Esophagus squamous epithelium (tissue), 5 donors: ENCODE results near the gene TRIM40. TPM values are rescaled to one million over a fixed set of nuclear protein-coding genes. Genes with fewer than 3 reads are reported as not detected.

Experiments used
- DNase-seq: peaks from one replicate; lab custom pipeline; 2025; lab: John Stamatoyannopoulos, UW
- H3K27ac ChIP-seq, 4 donors: fragments of 200-600 bp; sonication (generic); one replicate each; pipeline ENCODE4 v1.5.1; 2016 to 2019; ENCODE audit warnings: mild to moderate bottlenecking in 1 of 4
- H3K27me3 ChIP-seq, 4 donors: fragments of 200-600 bp; sonication (generic); 1 replicate in 3 of 4; 2 replicates in 1 of 4; pipeline versions ENCODE4 v1.5.1 to v1.6.0; 2017 to 2021; ENCODE audit warnings: antibody characterized with exemption in 1 of 4
- H3K36me3 ChIP-seq, 3 donors: fragments of 200-600 bp; sonication (generic); one replicate each; pipeline ENCODE4 v1.5.1; 2016 to 2019
- H3K4me1 ChIP-seq, 3 donors: fragments of 200-600 bp; sonication (generic); one replicate each; pipeline ENCODE4 v1.5.1; 2017 to 2019
- H3K4me3 ChIP-seq, 4 donors: fragments of 200-600 bp; sonication (generic); 1 replicate in 3 of 4; 2 replicates in 1 of 4; pipeline ENCODE4 v1.5.1; 2016 to 2019; ENCODE audit warnings: mild to moderate bottlenecking in 2 of 4, moderate library complexity in 1 of 4
- H3K9me3 ChIP-seq, 3 donors: fragments of 200-600 bp; sonication (generic); one replicate each; pipeline ENCODE4 v1.5.1; 2016 to 2019
- POLR2A ChIP-seq, 4 donors: fragments of 450-650 bp; IDR thresholded peaks; one replicate each; pipeline ENCODE4 v1.6.1; 2017; ENCODE audit warnings: antibody characterized with exemption in 4 of 4, mild to moderate bottlenecking in 4 of 4, moderate library complexity in 3 of 4
- WGBS, 2 donors: methylation state at CpG; one replicate each; pipeline ENCODE4 v1.1.5; 2018; 5-methylcytosine and 5-hydroxymethylcytosine counted together
- intact Hi-C: fragments of 100-400 bp; cut with DNase I; formaldehyde crosslinking; loops from one replicate; pipeline ENCODE4 v1.15.0; 2022
- total RNA-seq, 4 donors: library from RNA; depleted of rRNA; stranded (reverse); fragments of >200 nt; gene quantifications; one replicate each; pipeline ENCODE4 v1.1.0, GENCODE V29; 2016
- TF ChIP-seq, protein P1 (sequence below), 6 experiments: fragments of 450-650 bp in 4 of 6; fragments of 200-600 bp in 2 of 6; sonication (generic) in 2 of 6; IDR thresholded peaks; one replicate each; pipeline ENCODE4 v1.5.1; 2016 to 2019; ENCODE audit warnings: antibody characterized with exemption in 6 of 6, mild to moderate bottlenecking in 4 of 6, moderate library complexity in 4 of 6
- donor health status: DM: yes; HTN: yes; CAD: no.

The TRIM40 gene
- total RNA-seq, 4 donors from 2014 or later, result not detected

DNA sequence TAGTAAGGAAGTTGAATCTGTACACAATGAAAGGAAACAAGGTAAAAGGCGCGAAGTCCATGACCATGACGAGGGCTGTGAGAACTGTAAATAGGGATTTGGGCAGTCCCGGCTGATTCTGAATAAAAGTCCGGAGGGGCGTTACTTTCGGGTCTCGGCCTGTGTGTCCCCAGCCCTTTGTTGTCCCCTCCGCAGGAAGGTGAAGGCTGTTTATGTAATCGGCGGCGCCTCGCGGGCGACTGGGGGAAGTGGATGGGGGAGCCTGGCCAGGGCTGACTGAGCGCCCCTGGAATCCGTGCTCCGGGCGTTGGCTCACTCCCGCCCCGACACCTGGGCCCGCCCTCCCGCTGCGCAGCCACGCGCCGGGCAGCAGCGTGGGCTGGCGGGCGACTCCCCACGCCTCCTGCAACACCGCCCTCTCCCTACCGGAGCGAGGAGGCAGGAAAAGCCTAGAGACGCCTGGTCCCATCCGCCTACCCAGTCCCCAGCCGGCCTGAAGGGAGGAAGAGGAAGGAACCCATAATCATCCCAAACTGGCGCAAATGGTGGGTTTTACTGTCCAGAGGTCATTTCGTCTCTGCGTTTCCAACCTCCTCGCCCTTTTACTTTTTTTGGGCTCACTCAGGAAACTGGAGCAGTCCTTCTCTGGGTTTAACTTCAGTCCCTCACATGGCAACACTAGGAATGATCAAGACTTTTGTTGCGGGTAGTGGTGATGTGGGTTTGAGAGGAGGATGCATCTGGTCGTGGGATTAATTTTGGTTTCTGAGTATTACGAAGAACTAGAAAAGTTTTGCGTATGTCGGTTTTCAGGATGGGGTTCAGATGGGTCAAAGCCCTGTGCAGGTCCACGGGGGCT is 35.1 kb upstream of the TRIM40 start:
- Histone ChIP-seq H3K27ac (peak overlapping the region; percentile 83 to 93 (median 87)), H3K27me3 (peaks cover 0 to 76% (median 0%) of the 10 kb centered on the region in 4 donors), H3K4me1 (peaks cover 22 to 42% (median 27%) of the 10 kb centered on the region in 3 donors), H3K9me3 (no peaks in the 10 kb centered on the region), H3K36me3 (no peaks in the 10 kb centered on the region), H3K4me3 (peak overlapping the region; percentile 27 to 66 (median 48))
- WGBS, 2 donors, result 1 to 3% methylated on average over 18 to 25 of the region's 47 CpGs
- intact Hi-C loops, result no loop called here
- peak in 2 of 4 donors; percentile 22 to 36 for TF ChIP-seq POLR2A (IDR thresholded peaks at IDR 0.05)
- TF ChIP-seq, protein P1, sequence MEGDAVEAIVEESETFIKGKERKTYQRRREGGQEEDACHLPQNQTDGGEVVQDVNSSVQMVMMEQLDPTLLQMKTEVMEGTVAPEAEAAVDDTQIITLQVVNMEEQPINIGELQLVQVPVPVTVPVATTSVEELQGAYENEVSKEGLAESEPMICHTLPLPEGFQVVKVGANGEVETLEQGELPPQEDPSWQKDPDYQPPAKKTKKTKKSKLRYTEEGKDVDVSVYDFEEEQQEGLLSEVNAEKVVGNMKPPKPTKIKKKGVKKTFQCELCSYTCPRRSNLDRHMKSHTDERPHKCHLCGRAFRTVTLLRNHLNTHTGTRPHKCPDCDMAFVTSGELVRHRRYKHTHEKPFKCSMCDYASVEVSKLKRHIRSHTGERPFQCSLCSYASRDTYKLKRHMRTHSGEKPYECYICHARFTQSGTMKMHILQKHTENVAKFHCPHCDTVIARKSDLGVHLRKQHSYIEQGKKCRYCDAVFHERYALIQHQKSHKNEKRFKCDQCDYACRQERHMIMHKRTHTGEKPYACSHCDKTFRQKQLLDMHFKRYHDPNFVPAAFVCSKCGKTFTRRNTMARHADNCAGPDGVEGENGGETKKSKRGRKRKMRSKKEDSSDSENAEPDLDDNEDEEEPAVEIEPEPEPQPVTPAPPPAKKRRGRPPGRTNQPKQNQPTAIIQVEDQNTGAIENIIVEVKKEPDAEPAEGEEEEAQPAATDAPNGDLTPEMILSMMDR (IDR thresholded peaks at IDR 0.05), result peak in 2 of 6 experiments; percentile 24 to 26
- no peak for DNase-seq

DNA sequence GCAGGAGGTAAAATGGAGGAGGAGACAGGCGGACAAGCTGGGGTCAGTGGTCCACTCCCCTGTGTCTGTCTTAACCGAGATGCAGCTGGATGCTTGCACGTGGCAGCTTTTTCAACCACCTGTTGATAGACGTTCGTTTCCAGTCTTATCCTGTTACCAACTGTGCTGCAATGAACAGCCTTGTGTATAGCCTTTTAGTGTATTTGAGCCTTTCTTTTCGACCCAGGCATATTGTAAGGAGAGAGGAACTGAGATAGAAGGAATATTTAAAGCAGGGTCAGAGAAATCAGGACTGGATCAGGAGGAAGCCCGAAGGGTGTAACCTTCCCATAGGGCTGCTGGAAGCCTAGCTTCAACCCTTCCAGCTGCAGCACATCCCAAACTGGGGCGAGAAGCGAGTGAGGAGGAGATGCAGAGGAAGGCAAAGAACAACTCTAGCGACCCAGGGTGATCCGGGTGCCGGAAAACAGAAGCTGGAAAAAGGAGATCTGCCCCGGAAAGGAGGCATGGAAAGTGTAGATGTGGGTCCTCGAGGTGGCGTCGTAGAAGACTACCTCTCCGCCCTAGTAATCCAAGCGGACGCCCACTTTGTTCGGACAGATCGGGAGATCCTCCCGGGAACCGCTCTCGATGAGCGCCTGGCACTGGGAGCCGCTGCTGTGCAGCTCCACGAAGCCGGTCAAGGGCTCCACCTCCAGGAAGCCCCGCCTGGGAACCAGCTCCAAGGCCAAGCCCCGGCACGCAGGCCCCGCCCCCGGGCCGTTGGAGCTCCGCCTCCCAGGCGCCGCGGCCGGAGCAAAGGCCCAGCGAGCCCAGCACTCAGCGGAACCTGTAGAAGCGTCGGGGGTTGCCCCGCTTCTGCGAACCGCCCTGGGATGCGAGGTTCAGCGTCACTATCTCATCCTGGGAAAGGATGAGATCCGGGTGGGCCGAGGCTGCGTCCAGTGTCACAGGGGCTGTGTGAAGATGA is 34.2 kb upstream of the TRIM40 start:
- no peaks in the 10 kb centered on the region for H3K9me3 ChIP-seq
- peaks cover 0 to 76% (median 0%) of the 10 kb centered on the region in 4 donors for H3K27me3 ChIP-seq
- DNase-seq, result peak; percentile 20
- TF ChIP-seq POLR2A (IDR thresholded peaks at IDR 0.05), result peak in 2 of 4 donors; percentile 50 to 83
- TF ChIP-seq, protein P1 (IDR thresholded peaks at IDR 0.05), result peak in 2 of 6 experiments; percentile 13 to 23
- WGBS, 2 donors, result 1 to 3% methylated on average over 19 to 21 of the region's 51 CpGs
- intact Hi-C loops, result no loop called here
- peak overlapping the region; percentile 27 to 66 (median 48) for H3K4me3 ChIP-seq
- H3K36me3 ChIP-seq, result no peaks in the 10 kb centered on the region
- H3K4me1 ChIP-seq, result peaks cover 22 to 42% (median 27%) of the 10 kb centered on the region in 3 donors
- H3K27ac ChIP-seq, result peak overlapping the region; percentile 83 to 93 (median 87)

DNA sequence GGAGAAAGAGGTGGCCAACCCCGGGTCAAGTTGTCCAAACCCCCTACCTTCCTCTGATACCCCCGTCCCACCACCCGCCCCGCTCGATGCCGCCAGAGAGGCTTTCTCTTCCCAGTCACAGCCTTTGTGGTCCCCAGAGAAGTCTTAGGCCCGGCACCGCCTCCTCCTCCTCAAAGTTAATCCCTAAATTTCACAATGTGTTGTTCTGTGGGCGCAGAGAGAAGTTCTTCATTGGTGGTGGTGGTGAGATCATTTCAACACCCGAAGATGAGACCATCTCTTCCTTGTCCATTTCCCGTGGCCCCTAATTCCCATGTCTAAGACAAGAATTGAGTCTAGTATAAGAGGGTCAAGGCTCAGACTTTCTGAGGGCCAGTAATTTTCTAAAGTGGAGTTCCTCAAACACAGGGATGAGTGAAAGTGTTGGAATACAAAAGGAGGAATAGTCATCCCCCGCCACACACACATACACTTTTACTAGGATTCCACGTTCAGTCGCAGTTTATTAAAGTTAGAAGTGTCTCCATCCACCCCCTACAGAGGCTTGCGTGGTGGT is 33.4 kb upstream of the TRIM40 start:
- Histone ChIP-seq H3K4me3 (peak overlapping the region; percentile 27 to 66 (median 48)), H3K4me1 (peaks cover 22 to 42% (median 27%) of the 10 kb centered on the region in 3 donors), H3K27ac (peak overlapping the region; percentile 83 to 93 (median 87)), H3K27me3 (peaks cover 0 to 76% (median 0%) of the 10 kb centered on the region in 4 donors), H3K36me3 (no peaks in the 10 kb centered on the region), H3K9me3 (no peaks in the 10 kb centered on the region)
- no peak for TF ChIP-seq POLR2A (IDR thresholded peaks at IDR 0.05)
- 26 to 30% methylated on average over 9 to 15 of the region's 15 CpGs for WGBS, 2 donors
- no peak for DNase-seq
- intact Hi-C loops, result no loop called here

DNA sequence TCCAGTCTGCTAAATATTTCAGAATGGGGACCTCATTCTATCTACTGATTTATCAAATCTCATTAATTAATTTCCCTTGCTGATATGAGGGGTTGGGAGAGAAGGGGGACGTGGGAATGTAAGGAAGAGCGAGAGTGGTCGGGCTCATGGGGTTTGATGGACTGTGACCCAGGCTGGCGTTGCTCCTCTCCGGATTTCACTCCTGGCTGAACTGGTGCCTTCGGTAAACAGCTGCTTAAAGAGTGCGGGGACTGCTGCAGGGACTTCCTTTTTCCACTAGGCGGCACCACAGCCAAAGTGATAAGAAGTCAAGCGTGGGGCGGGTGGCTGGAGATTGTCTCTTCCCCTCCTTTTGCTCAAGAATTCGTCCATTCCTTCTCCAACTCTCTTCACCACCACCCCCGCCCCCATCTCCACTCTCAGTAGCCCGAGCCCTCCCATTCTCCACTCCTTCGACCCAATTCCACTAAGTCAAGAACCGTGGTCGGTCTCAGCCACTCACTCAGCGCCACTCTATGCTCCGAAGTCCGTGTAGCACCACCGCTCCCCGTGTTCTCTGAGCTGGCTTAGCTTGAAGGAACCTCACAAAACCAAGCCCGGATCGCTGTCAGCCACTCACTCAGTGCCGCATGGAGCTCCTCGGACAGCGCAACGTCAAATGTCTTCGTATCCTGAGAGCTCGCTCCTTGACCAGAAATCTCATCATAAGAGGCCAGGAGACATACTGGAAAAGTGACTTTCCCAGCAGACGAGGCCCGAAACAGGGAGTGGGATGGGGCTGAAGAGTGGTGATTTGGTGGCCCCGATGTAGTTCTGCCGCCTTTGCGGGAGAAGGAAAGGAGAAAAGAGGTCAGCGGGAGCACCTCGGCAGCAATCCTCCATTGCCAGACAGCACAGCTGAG is 32.7 kb upstream of the TRIM40 start:
- 4 to 5% methylated on average over 31 of the region's 36 CpGs for WGBS, 2 donors
- H3K27ac ChIP-seq, result peak overlapping the region; percentile 83 to 93 (median 87)
- H3K4me1 ChIP-seq, result peaks cover 22 to 42% (median 27%) of the 10 kb centered on the region in 3 donors
- peak overlapping the region; percentile 27 to 66 (median 48) for H3K4me3 ChIP-seq
- H3K9me3 ChIP-seq, result no peaks in the 10 kb centered on the region
- intact Hi-C loops, result no loop called here
- H3K36me3 ChIP-seq, result no peaks in the 10 kb centered on the region
- peaks cover 0 to 76% (median 0%) of the 10 kb centered on the region in 4 donors for H3K27me3 ChIP-seq
- peak; percentile 49 for DNase-seq
- TF ChIP-seq, protein P1 (IDR thresholded peaks at IDR 0.05), result peak; percentile 83 to 97 (median 96)
- TF ChIP-seq POLR2A (IDR thresholded peaks at IDR 0.05), result peak in 1 of 4 donors; percentile 16
